ENCODE measurements around the gene RPRD1B. TPM values are rescaled to one million over a fixed set of nuclear protein-coding genes. Genes with fewer than 3 reads are reported as not detected.
A peak's percentile ranks its signal among the peaks of the same experiment; 100 is the strongest.

RPRD1B gene
- total and polyA plus RNA-seq, 2 of the 13 experiments (the other 11 are each of a cell fraction or from before 2014, with no cell fraction given), result 31.1 to 41.5 TPM

- no peak for TF ChIP-seq ZNF629 (CRISPR knock-in tag; conservative IDR thresholded peaks at IDR 0.05)
- no peak for TF ChIP-seq TFDP1 (CRISPR knock-in tag; IDR thresholded peaks at IDR 0.05; ENCODE audit: borderline replicate concordance)
- TF ChIP-seq POLR2AphosphoS5 (IDR thresholded peaks at IDR 0.05; ENCODE audit: low read depth, low read length), result no peak
- no peak for TF ChIP-seq ZFY (CRISPR knock-in tag; IDR thresholded peaks at IDR 0.05)
- TF ChIP-seq MBNL3 (CRISPR knock-in tag; conservative IDR thresholded peaks at IDR 0.05), result no peak
- TF ChIP-seq ARID4A (CRISPR knock-in tag; IDR thresholded peaks at IDR 0.05; ENCODE audit: borderline replicate concordance), result 0 out of 2 replicates have a peak, but pooled peaks have one; percentile 14
Measured at GRCh38 chr20:38132156-38132909, 98.8 kb downstream of the RPRD1B start (continued).
